GM21825 (cell line): ENCODE results near the gene PRDM1.

ENCODE experiments used
- ATAC-seq: cut with Tn5 transposase; IDR thresholded peaks from one replicate; pipeline ENCODE4 v1.9.1; 2021; ENCODE audit warnings: mild to moderate bottlenecking, moderate library complexity; ENCODE audit not compliant: unreplicated experiment

Gene PRDM1

DNA sequence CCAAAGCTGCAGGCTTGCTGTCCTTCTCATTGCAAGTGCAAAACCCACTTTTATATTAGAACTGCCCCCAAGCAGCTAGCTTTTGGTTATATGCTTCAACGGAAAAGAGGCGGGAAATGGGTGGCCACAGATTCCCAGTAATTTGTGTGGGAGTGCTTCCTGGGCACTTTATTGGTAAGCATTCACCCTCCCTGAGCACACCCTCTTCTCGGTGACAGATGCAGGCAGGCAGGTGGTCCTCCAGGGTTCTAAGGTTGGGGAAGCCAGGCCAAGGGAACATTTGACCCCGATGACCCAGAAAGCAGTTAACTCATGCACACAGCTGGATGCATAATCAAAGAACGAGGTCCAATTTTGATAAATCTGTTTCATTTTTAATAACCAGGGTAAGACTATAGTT is 29.1 kb downstream of the PRDM1 start:
- ATAC-seq = no peak

GRCh38 chr6:106116125-106116832 is 30.1 kb downstream of the PRDM1 start:
- no peak for ATAC-seq

DNA sequence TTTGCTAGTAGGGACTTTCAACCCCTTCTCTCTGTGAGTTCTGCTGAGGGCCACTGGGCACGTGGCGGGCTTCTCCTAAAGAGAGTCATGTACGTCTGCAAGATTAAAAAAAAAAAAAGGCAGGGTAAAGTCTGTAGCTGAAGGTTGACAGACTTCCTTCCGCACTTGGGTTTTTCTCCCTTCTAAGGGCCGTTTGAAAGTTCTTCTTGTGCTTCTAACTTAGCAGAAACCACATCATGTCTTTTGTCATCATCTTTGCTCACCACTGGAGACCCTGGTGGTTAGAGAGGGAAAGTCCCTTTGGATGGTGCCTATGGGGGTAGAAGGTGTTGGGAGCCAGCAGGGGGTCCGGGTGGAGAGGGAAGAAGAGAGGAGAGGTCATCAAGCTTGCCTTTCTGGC is 31.4 kb downstream of the PRDM1 start:
- peak; percentile 40 for ATAC-seq

GRCh38 chr6:106118835-106119431 is 32.8 kb downstream of the PRDM1 start:
- ATAC-seq = no peak

DNA sequence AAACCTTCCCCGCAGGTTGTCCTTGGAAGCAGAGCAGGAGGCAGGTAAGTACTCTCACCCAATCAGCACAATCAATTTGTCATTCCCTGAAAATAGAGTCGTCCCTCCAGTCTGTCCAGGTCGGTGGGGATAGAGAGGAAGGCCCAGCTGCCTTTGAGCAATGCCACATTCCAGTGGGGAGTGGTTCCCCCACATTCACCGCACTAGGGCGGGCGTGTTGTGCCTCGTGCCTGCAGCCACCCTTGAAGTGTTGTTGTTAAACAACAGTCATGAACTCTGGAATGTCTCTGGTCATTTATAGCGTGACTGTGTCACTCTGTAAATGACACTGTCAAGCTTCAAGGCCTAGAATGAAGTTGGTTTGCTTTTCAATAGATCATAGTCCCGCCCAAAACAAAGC is 33.4 kb downstream of the PRDM1 start:
- ATAC-seq = no peak

DNA sequence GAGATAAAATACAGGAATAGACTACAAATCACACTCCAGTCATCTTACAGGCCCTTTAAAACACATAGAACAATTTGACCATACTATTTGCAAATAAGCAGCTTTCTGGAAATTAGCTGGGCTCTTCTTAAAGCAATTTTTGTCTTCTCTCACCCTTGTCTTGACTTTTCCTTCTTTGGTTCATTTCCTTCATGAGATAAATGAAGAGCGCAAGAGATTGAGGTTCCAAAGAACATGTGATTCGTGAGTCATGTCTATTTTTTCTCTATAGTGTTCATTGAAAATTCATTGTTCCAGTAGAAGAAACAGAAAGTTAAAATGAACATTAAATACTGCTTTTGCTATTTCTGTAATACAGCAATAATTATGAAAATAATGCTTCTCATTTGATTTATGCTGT is 33.9 kb downstream of the PRDM1 start:
- ATAC-seq = no peak

DNA sequence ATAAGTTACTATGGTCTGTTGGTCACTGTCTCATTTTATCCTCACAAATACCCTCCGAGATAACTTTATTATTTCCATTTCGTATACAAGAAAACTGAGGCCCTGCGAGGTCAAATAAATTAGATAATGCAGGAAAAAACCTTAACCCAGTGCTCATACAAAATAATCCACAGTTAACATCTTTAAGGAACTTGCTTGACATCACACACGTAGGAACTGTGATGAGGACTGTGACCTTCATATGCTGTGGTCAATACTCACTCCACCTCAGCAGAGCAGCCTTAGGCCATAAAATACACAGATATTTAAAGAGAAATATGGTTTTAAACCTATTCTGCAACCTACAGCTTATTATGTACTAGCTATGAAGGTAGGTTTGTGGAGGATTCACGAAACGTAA is 34.3 kb downstream of the PRDM1 start:
- no peak for ATAC-seq

GRCh38 chr6:106122306-106122918 is 36.3 kb downstream of the PRDM1 start:
- ATAC-seq = no peak

DNA sequence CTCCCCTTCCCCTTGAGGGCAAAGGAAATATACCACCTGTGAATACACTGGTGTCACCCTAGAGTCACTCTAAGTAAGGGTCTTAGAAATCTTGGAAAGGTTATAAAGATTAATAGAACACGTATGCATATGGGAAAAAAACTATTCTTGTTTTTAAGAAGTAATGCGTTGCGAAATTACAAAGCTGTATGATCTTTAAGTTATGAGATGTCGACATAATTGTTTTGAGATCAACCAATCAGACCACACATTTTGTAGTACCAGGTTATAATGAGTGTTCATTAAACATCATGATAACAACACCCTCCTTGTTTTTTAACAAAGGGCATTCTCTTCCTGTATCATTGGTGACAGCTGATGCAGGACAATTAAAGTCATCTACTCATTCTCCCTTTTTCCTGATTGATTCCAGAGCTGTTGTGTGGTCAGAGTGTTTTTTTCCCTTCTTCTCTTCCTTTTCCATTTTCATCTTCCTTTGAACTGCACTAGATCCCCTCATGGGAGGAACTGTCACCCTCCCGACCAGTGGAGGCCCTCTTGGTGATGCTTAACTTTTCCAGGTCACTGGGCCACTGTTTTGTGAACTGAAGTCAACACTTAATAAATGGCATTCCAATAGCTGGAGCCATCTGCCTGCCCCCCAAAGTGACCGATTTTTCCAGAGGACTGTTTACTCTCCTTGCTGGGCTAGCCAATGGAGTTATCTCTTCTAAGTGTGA is 37.0 kb downstream of the PRDM1 start:
- no peak for ATAC-seq

GRCh38 chr6:106124015-106124414 is 37.9 kb downstream of the PRDM1 start:
- no peak for ATAC-seq

DNA sequence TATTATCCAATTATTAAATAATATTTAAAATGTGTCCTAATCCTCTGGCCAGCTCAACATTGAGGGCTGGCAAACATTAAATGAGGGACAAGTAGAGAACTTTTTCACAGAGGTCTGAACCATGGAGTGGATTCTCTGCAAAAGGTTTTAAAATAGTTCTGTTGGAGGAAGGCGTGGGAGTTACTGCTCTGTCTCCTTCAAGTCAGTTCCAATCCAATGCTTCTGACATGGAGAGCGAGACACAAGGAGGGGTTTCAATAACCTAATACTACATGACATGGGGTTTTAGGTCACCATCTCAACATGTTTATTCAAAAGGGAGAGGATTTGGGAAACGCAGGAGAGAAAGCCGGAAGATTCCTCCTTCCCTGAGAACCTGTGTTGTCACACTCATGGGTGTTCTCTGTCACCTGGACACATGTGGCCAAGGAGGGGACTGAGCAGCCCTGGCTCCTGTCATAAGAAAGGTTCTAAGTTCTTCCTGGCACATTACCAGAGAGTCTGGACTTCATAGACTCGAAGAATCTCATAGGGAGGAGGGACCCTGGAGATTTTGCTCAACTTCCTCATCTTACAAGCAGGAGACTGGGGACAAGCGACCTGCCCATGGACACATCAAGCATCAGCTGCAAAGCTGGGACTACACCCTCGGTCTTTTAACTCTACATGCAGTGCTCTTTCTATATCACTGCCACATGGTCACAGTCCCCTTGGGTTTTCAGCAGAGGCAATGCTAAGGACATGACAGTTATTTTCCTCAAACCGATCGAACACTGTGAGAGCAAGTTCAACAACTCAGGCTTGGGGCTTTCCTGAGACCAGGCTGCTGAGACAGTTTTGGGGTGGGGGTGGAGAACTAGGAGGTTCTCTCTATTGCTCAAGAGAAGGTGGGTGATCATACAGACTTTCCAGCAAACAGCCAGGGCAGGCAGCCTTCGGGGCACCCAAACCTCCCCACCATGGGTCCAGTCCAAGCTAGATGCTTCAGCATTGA is 38.6 kb downstream of the PRDM1 start:
- ATAC-seq = no peak

GRCh38 chr6:106125925-106126435 is 39.8 kb downstream of the PRDM1 start:
- peak; percentile 48 for ATAC-seq

GRCh38 chr6:106126482-106126881 is 40.3 kb downstream of the PRDM1 start:
- no peak for ATAC-seq

GRCh38 chr6:106128981-106129781 is 43.0 kb downstream of the PRDM1 start:
- ATAC-seq = no peak

DNA sequence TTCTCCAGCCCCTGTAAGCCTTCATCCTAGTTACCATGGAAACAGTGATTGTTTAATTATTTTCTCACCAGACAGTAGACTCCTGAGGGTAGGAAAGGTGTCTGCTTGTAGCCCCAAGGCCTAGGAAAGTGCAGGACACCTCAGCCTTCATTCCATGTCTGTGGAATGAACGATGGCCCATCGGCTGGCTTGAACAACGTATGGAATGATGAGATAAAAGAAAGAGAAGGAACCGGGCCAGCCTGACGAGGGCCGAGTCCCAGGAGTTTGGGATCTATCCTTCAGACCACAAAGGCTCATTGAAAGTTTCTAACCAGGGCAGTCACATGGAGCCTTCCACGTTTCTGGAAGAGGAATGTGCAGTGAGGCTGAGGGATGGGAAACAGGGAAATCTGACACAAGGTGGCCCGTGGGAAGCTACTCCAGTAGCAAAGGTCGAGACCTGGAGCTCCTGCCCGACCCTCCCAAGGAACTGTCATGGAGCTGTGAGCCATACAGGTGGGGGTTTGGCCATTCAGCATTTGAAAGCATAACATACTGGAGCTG is 46.1 kb downstream of the PRDM1 start:
- no peak for ATAC-seq

- ATAC-seq = no peak
Observed at GRCh38 chr6:106133040-106133439, 46.9 kb downstream of the PRDM1 start.

DNA sequence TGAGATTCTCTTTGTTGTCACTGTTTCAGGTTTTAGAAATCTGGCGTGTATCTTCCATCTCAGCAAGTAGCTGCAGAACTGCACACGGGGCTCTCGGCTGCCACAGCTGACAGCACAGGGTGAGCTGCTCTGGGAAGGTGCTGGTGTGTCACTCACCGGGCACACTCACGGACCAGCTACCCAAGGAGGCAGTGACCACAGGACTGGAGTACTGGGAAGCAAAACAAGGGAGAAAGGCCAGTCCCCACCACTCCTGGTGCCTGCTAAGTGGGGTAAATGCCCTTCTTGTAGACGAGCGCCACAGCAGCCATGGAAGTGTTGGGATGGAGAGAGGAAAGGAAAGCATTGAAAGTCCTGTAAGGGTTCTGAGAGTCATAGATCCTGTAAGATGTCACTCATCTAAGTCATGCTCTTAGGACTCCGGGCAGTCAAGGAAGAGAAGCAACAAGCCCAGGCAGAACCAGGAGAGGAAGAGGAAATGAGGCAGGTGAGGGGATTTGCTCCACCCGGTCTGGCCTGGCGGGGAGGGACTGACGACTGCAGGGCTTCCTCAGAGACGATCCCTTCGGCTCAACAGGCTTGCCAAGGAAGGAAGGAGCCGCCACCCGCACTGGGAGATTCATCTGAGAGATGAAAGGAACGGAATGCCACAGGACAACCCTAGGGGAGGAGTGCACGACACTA is 48.1 kb downstream of the PRDM1 start:
- ATAC-seq = no peak

DNA sequence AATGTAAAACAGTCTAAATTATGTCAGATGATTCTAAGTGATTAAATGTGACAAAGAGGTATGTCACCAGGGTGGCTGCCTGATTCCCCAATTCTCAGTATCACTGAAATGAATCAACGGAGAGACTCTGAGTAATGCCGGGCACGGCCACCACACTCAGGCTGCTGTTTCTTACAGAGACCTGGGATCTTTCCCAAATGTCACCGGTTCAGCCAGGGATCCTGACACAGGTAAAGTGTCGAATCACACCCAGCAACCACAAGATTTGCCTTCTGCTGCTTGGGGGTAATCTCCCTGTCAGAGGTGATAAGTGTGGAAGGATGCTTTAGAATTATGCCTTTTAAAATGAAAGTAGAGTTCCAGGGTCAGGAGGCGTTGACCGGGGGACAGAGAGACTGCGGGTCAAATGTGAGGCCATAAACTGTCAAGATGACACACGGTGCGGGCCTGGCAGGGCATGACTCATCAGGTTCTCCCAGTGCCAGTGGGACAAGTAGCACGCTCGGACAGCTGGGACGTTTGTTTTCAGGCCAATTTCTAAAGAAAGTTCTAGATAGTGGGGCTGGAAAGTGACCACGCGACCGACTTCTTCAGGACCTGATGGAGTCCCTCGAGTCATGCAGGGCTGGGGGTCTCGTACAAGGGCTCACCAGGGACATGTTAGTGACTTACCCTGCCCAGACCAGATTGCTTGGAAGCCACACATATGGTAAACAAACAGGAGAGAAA is 48.9 kb downstream of the PRDM1 start:
- ATAC-seq = no peak
